Myocyte (in vitro differentiated cells): ENCODE results near the gene TRIM38. TPM values are rescaled to one million over a fixed set of nuclear protein-coding genes. Genes with fewer than 3 reads are reported as not detected.

Experiments
- DNase-seq: peaks from one replicate; pipeline ENCODE4 v3.0.0-alpha.2; 2012; ENCODE audit warnings: low read depth
- total RNA-seq: library from RNA; depleted of rRNA; stranded (reverse); fragments of >200 nt; gene quantifications from 2 replicates; pipeline ENCODE4 v1.2.3, GENCODE V29; 2014

Gene TRIM38
- total RNA-seq, 1 donor from 2014 or later = 28.7 TPM

GRCh38 chr6:26026833-26027490 is 64.4 kb downstream of the TRIM38 start:
- peak; percentile 96 for DNase-seq

DNA sequence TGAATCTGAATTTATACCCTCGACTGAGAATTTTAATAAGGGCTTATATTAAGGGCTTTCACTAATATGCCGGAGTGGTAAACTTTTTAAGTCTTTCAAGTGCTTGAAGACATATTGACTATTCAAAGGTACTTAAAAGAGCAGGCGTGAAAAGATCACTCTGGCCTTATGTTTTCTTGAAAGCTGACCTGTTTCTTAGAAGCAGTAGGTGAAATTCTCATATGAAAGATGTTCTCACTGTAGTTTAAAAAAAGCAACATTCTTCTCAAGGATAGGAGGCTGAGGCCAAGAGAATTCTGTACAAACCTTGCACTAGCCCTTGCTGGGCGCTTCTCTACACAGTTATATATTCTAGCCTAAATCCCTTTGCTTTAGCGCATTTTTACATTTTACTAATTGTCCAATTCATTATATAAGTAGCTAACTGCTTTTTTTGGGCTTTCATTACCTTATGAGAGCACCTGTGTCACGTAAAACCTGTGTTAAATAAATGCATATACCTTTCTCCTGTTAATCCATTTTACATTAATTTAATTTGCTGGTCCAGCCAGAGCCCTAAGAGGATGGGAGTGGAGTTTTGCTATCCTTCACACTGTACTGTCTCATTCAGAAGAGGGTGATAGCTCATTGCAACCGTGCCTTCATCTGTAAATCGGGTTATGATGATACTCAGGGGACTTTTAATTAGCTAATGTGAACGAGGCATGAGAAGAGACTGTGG is 65.0 kb downstream of the TRIM38 start:
- no peak for DNase-seq

GRCh38 chr6:26028212-26028745 is 65.7 kb downstream of the TRIM38 start:
- DNase-seq = no peak

- no peak for DNase-seq
Measured at GRCh38 chr6:26028746-26029569, 66.4 kb downstream of the TRIM38 start.

GRCh38 chr6:26029570-26029856 is 66.9 kb downstream of the TRIM38 start:
- DNase-seq = no peak

DNA sequence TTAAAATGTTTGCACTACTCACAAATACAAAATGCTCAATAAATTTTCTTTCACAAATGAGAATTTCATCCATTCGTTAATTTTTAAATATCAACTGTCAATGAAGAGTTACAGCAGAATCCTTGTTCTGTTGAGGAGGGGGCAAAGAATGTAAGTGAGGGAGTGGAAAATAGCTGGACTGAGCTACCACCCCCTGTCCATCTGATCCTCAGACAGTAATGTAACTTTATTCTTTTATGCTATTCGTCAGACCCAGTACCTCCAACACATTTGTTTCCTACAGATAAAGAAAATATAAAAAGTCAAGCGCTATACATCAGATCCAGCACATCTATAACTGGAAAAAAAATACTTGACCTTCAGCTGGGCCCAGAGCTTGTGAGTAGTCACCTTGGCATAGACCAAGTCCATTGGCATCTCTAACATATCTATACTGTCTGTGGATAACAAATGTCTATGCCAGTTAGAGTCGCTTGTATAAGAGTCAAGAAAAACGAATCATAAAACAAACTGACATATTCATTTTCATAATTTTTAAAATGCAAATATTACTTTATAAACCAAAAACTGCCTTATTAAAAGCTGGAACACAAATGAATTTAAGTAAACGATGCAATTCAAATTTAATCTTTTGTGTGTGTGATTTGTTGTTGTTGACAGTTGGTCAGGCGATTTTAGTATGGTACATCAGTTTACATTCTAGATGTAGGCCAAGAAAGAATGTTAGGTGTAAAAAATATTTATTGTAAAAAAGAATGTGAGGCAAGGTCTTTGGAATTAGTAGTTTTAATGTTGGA is 67.5 kb downstream of the TRIM38 start:
- no peak for DNase-seq

DNA sequence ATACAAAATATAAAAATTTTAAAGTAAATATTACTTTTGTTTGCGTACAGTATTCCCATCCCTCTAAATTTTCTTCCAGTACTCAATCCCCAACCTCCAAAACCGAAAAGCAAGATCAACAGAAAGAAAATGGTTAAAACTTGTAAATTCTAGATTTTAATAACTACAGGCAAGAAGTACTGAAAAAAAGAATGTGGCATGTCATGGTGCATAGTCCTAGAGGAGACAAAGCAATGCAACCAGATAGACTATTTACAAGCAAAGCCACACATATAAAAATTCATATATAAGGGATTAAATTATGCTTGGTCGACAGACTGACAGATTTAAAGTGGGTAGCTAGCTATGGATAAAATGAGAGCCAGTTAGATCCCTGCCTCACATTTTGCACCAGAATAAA is 68.1 kb downstream of the TRIM38 start:
- DNase-seq = no peak

GRCh38 chr6:26031151-26031594 is 68.6 kb downstream of the TRIM38 start:
- DNase-seq = no peak

DNA sequence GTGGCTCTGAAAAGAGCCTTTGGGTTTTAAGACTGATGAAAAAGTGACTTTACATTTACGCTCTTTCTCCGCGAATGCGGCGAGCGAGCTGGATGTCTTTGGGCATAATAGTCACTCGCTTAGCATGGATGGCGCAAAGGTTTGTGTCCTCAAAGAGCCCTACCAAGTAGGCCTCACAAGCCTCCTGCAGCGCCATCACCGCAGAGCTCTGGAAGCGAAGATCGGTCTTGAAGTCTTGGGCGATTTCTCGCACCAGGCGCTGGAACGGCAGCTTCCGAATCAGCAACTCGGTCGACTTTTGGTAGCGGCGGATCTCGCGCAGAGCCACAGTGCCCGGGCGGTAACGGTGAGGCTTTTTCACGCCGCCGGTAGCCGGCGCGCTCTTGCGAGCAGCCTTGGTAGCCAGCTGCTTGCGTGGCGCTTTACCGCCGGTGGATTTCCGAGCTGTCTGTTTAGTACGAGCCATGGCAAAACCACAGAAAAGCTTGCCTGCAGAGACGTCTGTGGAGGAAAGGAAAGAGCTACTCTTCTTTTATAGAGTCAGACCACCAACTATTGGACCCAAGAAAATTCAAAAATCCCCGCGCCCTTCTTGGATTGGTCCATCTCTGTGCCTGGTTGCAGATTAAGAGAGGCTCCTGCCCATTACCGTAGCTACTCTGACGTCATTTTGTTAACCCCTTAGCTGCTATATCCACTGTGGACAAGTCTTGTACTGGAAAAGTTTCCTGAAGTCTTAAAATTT is 69.2 kb downstream of the TRIM38 start:
- peak; percentile 97 for DNase-seq

GRCh38 chr6:26032340-26033084 is 69.9 kb downstream of the TRIM38 start:
- DNase-seq = peak; percentile 49

- DNase-seq = peak; percentile 88
Measured at GRCh38 chr6:26033085-26033940, 70.7 kb downstream of the TRIM38 start.

DNA sequence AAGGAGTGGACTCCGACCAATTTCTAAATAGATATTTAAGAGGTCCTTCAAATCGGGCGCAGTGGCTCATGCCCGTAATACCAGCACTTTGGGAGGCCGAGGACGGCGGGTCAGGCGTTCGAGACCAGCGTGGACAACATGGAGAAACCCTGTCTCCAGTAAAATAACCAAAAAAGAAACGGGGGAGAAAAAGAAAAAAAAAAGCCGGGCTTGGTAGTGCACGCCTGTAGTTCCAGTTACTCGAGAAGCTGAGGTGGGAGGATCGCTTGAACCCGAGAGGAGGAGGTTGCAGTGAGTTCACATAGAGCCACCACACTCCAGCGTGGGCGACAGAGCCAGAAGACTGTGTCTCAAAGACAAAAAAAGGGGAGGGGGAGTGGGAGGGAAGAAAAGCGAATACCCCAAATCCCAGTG is 71.3 kb downstream of the TRIM38 start:
- no peak for DNase-seq

DNA sequence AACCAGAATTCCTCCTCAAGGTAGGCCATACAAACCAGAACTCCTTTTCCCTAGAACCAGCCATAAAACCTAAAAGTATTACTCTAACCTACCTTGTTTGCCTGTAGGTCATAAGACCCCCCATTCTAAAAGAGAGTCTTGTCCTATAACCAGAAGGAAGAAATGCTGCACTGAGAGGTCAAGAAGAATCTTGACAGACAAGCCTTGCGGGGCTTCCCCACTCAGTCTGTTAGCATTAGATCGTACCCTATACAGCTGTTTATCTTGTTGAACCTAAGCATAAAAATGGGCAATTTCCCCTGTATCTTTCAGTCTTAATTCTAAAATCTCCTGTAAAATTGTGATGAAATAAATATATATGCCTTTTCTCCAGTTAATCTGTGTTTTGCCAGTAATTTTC is 72.3 kb downstream of the TRIM38 start:
- DNase-seq = no peak

Other genes with a start within 250 kb of the TRIM38 start
- not detected in 2 replicates for gene SLC17A4, start 208.1 kb upstream of the TRIM38 start, total RNA-seq
- gene SLC17A1, start 130.8 kb upstream of the TRIM38 start, total RNA-seq = not detected in 2 replicates
- not detected in 2 replicates for gene SLC17A3, start 88.6 kb upstream of the TRIM38 start, total RNA-seq
- gene SLC17A2, start 32.1 kb upstream of the TRIM38 start, total RNA-seq = 0.16 and 0.21 TPM in 2 replicates
- gene HFE, start 124.6 kb downstream of the TRIM38 start, total RNA-seq = 3.5 and 4.4 TPM in 2 replicates